H9 (cell line): ENCODE measurements around the gene FASLG. TPM values are rescaled to one million over a fixed set of nuclear protein-coding genes. Genes with fewer than 3 reads are reported as not detected.

Source experiments
- DNase-seq: peaks from one replicate; pipeline ENCODE4 v3.0.0-alpha.2; 2017
- H2AFZ ChIP-seq: one replicate; pipeline ENCODE4 v1.6.1; 2013; ENCODE audit warnings: mild to moderate bottlenecking, low read length, control low read depth, moderate library complexity
- H2AK5ac ChIP-seq: 2 replicates; pipeline ENCODE4 v1.6.1; 2013; ENCODE audit warnings: low read length, control low read depth, mixed read lengths; ENCODE audit not compliant: insufficient read length
- H2BK120ac ChIP-seq: one replicate; pipeline ENCODE4 v1.6.1; 2013; ENCODE audit warnings: low read depth, mild to moderate bottlenecking, low read length, control low read depth, inconsistent platforms; ENCODE audit not compliant: poor library complexity, severe bottlenecking
- H2BK12ac ChIP-seq: 2 replicates; pipeline ENCODE4 v1.6.1; 2013; ENCODE audit warnings: low read length, control low read depth, mixed read lengths, low read depth; ENCODE audit not compliant: insufficient read length
- H2BK15ac ChIP-seq: 2 replicates; pipeline ENCODE4 v1.6.1; 2013; ENCODE audit warnings: low read depth, low read length, control low read depth
- H2BK20ac ChIP-seq: one replicate; pipeline ENCODE4 v1.6.1; 2013; ENCODE audit warnings: low read depth, mild to moderate bottlenecking, low read length, control low read depth, inconsistent platforms; ENCODE audit not compliant: poor library complexity, severe bottlenecking
- H2BK5ac ChIP-seq: 2 replicates; pipeline ENCODE4 v1.6.1; 2013; ENCODE audit warnings: low read length, control low read depth, mixed read lengths; ENCODE audit not compliant: insufficient read length
- H3K14ac ChIP-seq: 2 replicates; pipeline ENCODE4 v1.6.1; 2013; ENCODE audit warnings: low read length, control low read depth; ENCODE audit not compliant: insufficient read depth
- H3K18ac ChIP-seq: 2 replicates; pipeline ENCODE4 v1.6.1; 2013; ENCODE audit warnings: low read depth, mild to moderate bottlenecking, mixed read lengths, low read length, control low read depth; ENCODE audit not compliant: insufficient read length
- H3K23ac ChIP-seq: 2 replicates; pipeline ENCODE4 v1.6.1; 2013; ENCODE audit warnings: low read length, control low read depth, mixed read lengths, low read depth; ENCODE audit not compliant: insufficient read length
- H3K23me2 ChIP-seq: 2 replicates; pipeline ENCODE4 v1.6.1; 2013; ENCODE audit warnings: low read depth, mild to moderate bottlenecking, mixed read lengths, low read length, control low read depth; ENCODE audit not compliant: insufficient read length, poor library complexity, severe bottlenecking
- H3K27ac ChIP-seq: 2 replicates; pipeline ENCODE4 v1.5.1; 2013; ENCODE audit warnings: low read length, control low read depth, mixed read lengths, low read depth; ENCODE audit not compliant: insufficient read length
- H3K27me3 ChIP-seq: 2 replicates; pipeline ENCODE4 v1.6.1; 2013; ENCODE audit warnings: low read length, control low read depth, inconsistent platforms; ENCODE audit not compliant: insufficient read depth
- H3K4ac ChIP-seq: 2 replicates; pipeline ENCODE4 v1.6.1; 2013; ENCODE audit warnings: low read depth, mild to moderate bottlenecking, control low read depth, inconsistent platforms, low read length, moderate library complexity
- H3K4me1 ChIP-seq: 2 replicates; pipeline ENCODE4 v1.6.1; 2013; ENCODE audit warnings: low read length, control low read depth, inconsistent platforms; ENCODE audit not compliant: insufficient read depth
- H3K4me2 ChIP-seq: 2 replicates; pipeline ENCODE4 v1.6.1; 2013; ENCODE audit warnings: low read length, control low read depth, mixed read lengths; ENCODE audit not compliant: insufficient read length, insufficient read depth
- H3K56ac ChIP-seq: 2 replicates; pipeline ENCODE4 v1.6.1; 2013; ENCODE audit warnings: low read depth, mild to moderate bottlenecking, mixed read lengths, low read length, control low read depth; ENCODE audit not compliant: insufficient read length
- H3K79me1 ChIP-seq: 2 replicates; pipeline ENCODE4 v1.6.1; 2013; ENCODE audit warnings: low read depth, mild to moderate bottlenecking, moderate library complexity, low read length, control low read depth, inconsistent platforms; ENCODE audit not compliant: insufficient read depth, poor library complexity, severe bottlenecking
- H3K79me2 ChIP-seq: 2 replicates; pipeline ENCODE4 v1.6.1; 2013; ENCODE audit warnings: low read length, control low read depth, inconsistent platforms; ENCODE audit not compliant: insufficient read depth
- H3K9ac ChIP-seq: 2 replicates; pipeline ENCODE4 v1.6.1; 2013; ENCODE audit warnings: low read length, control low read depth, mixed read lengths; ENCODE audit not compliant: insufficient read length; ENCODE audit errors: extremely low read depth
- H3K9me3 ChIP-seq: one replicate; pipeline ENCODE4 v1.6.1; 2013; ENCODE audit warnings: low read depth, low read length, inconsistent platforms; ENCODE audit not compliant: control insufficient read depth
- H3T11ph ChIP-seq: one replicate; pipeline ENCODE4 v1.6.1; 2013; ENCODE audit warnings: mild to moderate bottlenecking, low read length, control low read depth, inconsistent platforms
- H4K20me1 ChIP-seq: one replicate; pipeline ENCODE4 v1.6.1; 2013; ENCODE audit not compliant: control insufficient read depth, insufficient read length, insufficient read depth
- H4K5ac ChIP-seq: 2 replicates; pipeline ENCODE4 v1.6.1; 2013; ENCODE audit warnings: low read depth, mild to moderate bottlenecking, mixed read lengths, low read length, control low read depth; ENCODE audit not compliant: insufficient read length
- H4K8ac ChIP-seq: replicated peaks from 2 replicates; pipeline ENCODE4 v1.6.1; 2013; ENCODE audit warnings: low read length, control low read depth, mixed read lengths, low read depth; ENCODE audit not compliant: insufficient read length
- H4K91ac ChIP-seq: 2 replicates; pipeline ENCODE4 v1.6.1; 2013; ENCODE audit warnings: low read depth, mild to moderate bottlenecking, moderate library complexity, mixed read lengths, low read length, control low read depth; ENCODE audit not compliant: insufficient read length
- H3K27ac Mint-ChIP-seq, 3 experiments: 2 replicates in 2 of 3; 3 replicates in 1 of 3; pipeline ENCODE4 v1.8.0; 2020 to 2021; ENCODE audit warnings: mixed read lengths in 3 of 3, mild to moderate bottlenecking in 1 of 3, moderate library complexity in 1 of 3
- H3K27me3 Mint-ChIP-seq: 2 replicates; pipeline ENCODE4 v1.8.0; 2021; ENCODE audit warnings: low read depth, mild to moderate bottlenecking, moderate library complexity, mixed read lengths
- H3K36me3 Mint-ChIP-seq, 3 experiments: 2 replicates in 2 of 3; 3 replicates in 1 of 3; pipeline ENCODE4 v1.8.0; 2020 to 2021; ENCODE audit warnings: low read depth in 3 of 3, mixed read lengths in 3 of 3; ENCODE audit not compliant: insufficient read depth in 1 of 3
- H3K4me1 Mint-ChIP-seq, 2 experiments: 2 replicates each; pipeline ENCODE4 v1.8.0; 2020; ENCODE audit warnings: mixed read lengths in 2 of 2
- H3K4me3 Mint-ChIP-seq, 2 experiments: 2 replicates in 1 of 2; 3 replicates in 1 of 2; pipeline ENCODE4 v1.8.0; 2020 to 2021; ENCODE audit warnings: mild to moderate bottlenecking in 2 of 2, mixed read lengths in 2 of 2, moderate library complexity in 1 of 2
- H3K9me3 Mint-ChIP-seq, 2 experiments: 2 replicates in 1 of 2; 3 replicates in 1 of 2; pipeline ENCODE4 v1.8.0; 2020; ENCODE audit warnings: mild to moderate bottlenecking in 2 of 2, mixed read lengths in 2 of 2, moderate library complexity in 1 of 2
- WGBS: extraction: QIAGEN DNeasy Blood & Tissue Kit; methylation state at CpG from one replicate; pipeline ENCODE4 v1.1.7; 2013; ENCODE audit warnings: missing lambda C conversion rate, low lambda C conversion rate, mixed read lengths; ENCODE audit not compliant: insufficient read length; ENCODE audit errors: extremely low coverage; 5-methylcytosine and 5-hydroxymethylcytosine counted together
- total RNA-seq: library from RNA; stranded (reverse); gene quantifications from 2 replicates; pipeline ENCODE4 v1.2.1, GENCODE V29; 2021
- TF ChIP-seq, protein P1 (sequence below): fragments of 200-600 bp; sonication (generic); conservative IDR thresholded peaks from 3 replicates; pipeline ENCODE4 v1.8.0; 2021; ENCODE audit warnings: antibody characterized with exemption, mild to moderate bottlenecking

Gene FASLG
- total RNA-seq, 1 experiment from 2014 or later, result not detected

DNA sequence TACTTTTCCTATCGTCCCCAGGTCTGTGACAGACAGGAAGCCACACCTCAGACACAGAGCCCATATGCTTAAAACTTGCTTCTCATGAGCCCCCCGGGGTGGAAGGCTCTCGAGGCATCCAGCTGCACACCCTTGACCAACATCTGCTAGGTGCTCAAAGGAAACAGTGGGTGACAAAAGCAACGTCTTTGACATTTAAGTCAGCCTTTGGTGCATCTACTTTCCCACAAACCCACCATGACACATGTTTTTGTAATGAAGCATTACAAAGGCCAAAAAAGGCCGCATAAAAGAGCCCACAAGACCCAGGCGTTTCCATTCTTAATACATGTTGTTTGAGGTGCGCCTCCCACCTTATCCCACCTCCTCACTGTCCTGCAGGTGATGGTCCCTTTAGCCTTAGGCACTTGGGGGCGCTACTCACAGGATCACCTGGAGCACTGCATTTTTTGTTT, 11.8 kb upstream of the FASLG start:
- no peak overlapping the region for H3T11ph ChIP-seq
- H3K23ac ChIP-seq, result no peak overlapping the region
- no peak overlapping the region for H2AFZ ChIP-seq
- no peak overlapping the region for H3K4me2 ChIP-seq
- no peak overlapping the region for H4K91ac ChIP-seq
- DNase-seq, result no peak
- no peaks in the 10 kb centered on the region for H4K20me1 ChIP-seq
- no peak overlapping the region for H3K9ac ChIP-seq
- H2BK20ac ChIP-seq, result no peak overlapping the region
- no peaks in the 10 kb centered on the region for H3K79me2 ChIP-seq
- H3K9me3 Mint-ChIP-seq, result peaks cover 0 to 3% of the 10 kb centered on the region in 2 experiments; a peak in 1 of 5 replicates
- H3K18ac ChIP-seq, result no peak overlapping the region
- H3K23me2 ChIP-seq, result no peaks in the 10 kb centered on the region
- no peak overlapping the region for H2AK5ac ChIP-seq
- H3K4me1 Mint-ChIP-seq, result no peaks in the 10 kb centered on the region
- no peak overlapping the region for H3K27ac ChIP-seq
- H3K79me1 ChIP-seq, result no peaks in the 10 kb centered on the region
- H3K4me3 Mint-ChIP-seq, result no peak overlapping the region
- H3K4me1 ChIP-seq, result no peaks in the 10 kb centered on the region; the same call in 1 of the 2 replicates
- H4K5ac ChIP-seq, result no peak overlapping the region
- no CpG with 5 or more reads among the region's 8 CpGs for WGBS
- H3K14ac ChIP-seq, result no peak overlapping the region
- H3K56ac ChIP-seq, result no peak overlapping the region
- H2BK5ac ChIP-seq, result no peak overlapping the region
- H3K9me3 ChIP-seq, result no peaks in the 10 kb centered on the region
- no peaks in the 10 kb centered on the region for H3K27me3 Mint-ChIP-seq
- H3K27me3 ChIP-seq, result no peaks in the 10 kb centered on the region
- no peak overlapping the region for H2BK12ac ChIP-seq
- TF ChIP-seq, protein P1, sequence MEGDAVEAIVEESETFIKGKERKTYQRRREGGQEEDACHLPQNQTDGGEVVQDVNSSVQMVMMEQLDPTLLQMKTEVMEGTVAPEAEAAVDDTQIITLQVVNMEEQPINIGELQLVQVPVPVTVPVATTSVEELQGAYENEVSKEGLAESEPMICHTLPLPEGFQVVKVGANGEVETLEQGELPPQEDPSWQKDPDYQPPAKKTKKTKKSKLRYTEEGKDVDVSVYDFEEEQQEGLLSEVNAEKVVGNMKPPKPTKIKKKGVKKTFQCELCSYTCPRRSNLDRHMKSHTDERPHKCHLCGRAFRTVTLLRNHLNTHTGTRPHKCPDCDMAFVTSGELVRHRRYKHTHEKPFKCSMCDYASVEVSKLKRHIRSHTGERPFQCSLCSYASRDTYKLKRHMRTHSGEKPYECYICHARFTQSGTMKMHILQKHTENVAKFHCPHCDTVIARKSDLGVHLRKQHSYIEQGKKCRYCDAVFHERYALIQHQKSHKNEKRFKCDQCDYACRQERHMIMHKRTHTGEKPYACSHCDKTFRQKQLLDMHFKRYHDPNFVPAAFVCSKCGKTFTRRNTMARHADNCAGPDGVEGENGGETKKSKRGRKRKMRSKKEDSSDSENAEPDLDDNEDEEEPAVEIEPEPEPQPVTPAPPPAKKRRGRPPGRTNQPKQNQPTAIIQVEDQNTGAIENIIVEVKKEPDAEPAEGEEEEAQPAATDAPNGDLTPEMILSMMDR, result no peak
- no peak overlapping the region for H4K8ac ChIP-seq
- no peaks in the 10 kb centered on the region for H3K36me3 Mint-ChIP-seq
- H2BK15ac ChIP-seq, result no peak overlapping the region
- no peak overlapping the region for H2BK120ac ChIP-seq
- no peak overlapping the region for H3K27ac Mint-ChIP-seq
- H3K4ac ChIP-seq, result no peak overlapping the region
